ENCODE results near the gene VEPH1. TPM values are rescaled to one million over a fixed set of nuclear protein-coding genes. Genes with fewer than 3 reads are reported as not detected.

The VEPH1 gene
- total RNA-seq, 1 experiment from 2014 or later, result 27.3 TPM

DNA sequence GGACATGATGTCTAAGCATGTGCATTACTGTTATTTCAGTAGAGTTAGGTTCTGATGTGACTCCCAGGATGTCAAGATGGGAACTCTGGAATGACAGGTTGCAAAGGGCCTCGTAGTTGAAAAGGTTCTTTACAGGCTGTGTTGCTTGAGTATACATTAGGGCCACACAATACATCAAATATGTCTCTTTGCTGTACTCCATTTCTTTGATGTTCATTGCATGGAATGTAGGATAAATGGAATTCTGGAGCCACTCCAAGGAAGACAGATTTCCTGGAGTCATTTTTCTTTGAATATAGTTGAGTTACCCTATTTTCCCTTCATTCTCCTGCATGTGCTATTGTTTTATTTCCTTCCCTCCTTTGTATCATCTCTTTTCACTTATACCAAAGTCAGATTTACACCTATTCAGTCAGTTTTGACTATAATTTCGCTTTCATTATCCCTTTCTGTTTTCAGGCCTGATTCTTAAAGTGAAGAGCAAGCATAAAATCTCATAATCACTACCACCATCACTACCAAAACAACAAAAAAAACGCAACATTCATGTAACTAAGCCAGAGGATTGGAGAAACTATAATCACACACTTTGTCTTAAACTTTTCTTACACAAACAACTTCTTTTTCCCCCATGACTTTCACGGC lies 127.8 kb downstream of the VEPH1 start:
- Histone ChIP-seq H3K9me2 (replicated peaks; ENCODE audit: low read length) (no peaks in the 10 kb centered on the region), H4K20me1 (ENCODE audit: low read length) (no peaks in the 10 kb centered on the region), H3K79me2 (ENCODE audit: low read length) (no peaks in the 10 kb centered on the region), H3K9me3 (ENCODE audit: low read length) (no peaks in the 10 kb centered on the region), H3F3A (ENCODE audit: low read length, unreplicated experiment) (no peaks in the 10 kb centered on the region), H3K4me3 (ENCODE audit: low read length) (no peak overlapping the region), H3K27me3 (ENCODE audit: low read length) (no peaks in the 10 kb centered on the region), H3K4me1 (ENCODE audit: insufficient read depth, low read length) (no peaks in the 10 kb centered on the region), H3K27ac (ENCODE audit: low read length) (no peak overlapping the region), H2AFZ (ENCODE audit: low read length) (no peak overlapping the region), H3K4me2 (ENCODE audit: low read length) (no peak overlapping the region), H3K36me3 (ENCODE audit: low read depth, low read length) (no peaks in the 10 kb centered on the region), H3K9ac (ENCODE audit: low read length) (no peak overlapping the region)
- TF ChIP-seq EZH2 (IDR thresholded peaks at IDR 0.05; ENCODE audit: low read length, unreplicated experiment) (no peak), EZH2phosphoT487 (IDR thresholded peaks at IDR 0.05; ENCODE audit: borderline replicate concordance, low read length) (no peak)
- TF ChIP-seq, protein P1, sequence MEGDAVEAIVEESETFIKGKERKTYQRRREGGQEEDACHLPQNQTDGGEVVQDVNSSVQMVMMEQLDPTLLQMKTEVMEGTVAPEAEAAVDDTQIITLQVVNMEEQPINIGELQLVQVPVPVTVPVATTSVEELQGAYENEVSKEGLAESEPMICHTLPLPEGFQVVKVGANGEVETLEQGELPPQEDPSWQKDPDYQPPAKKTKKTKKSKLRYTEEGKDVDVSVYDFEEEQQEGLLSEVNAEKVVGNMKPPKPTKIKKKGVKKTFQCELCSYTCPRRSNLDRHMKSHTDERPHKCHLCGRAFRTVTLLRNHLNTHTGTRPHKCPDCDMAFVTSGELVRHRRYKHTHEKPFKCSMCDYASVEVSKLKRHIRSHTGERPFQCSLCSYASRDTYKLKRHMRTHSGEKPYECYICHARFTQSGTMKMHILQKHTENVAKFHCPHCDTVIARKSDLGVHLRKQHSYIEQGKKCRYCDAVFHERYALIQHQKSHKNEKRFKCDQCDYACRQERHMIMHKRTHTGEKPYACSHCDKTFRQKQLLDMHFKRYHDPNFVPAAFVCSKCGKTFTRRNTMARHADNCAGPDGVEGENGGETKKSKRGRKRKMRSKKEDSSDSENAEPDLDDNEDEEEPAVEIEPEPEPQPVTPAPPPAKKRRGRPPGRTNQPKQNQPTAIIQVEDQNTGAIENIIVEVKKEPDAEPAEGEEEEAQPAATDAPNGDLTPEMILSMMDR (conservative IDR thresholded peaks at IDR 0.05; ENCODE audit: low read depth, low read length), result no peak
- ChIA-PET POLR2A (ENCODE audit: unreplicated experiment) (no interaction called here), CTCF (no interaction called here)
- ATAC-seq, result no peak
- BruUV-seq (replicated peaks), result no TSS peak
- no peak for DNase-seq
- intact Hi-C loops (cut with micrococcal nuclease), result no loop called here

DNA sequence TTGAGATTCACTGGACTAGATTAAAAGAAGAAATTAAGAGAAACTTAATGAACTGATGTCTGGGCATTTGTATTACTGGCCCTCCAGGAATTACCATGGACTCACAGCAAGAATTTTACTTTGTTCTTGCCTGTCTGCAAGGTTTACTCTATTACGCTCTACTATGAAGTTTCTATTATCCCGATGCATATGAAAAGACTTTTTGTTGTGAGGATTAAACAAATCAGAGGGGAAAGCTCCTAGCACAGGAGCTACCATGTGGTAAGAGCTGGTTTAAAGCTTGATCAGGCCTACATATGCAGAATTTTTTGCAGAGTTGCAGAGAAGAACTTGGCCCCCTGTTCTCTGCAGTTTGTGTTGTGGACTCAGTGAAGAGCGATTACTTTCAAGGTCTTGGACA lies 128.3 kb downstream of the VEPH1 start:
- DNase-seq (no peak), ATAC-seq (no peak)
- no peaks in the 10 kb centered on the region for H3F3A ChIP-seq (ENCODE audit: low read length, unreplicated experiment)
- H3K27me3 ChIP-seq (ENCODE audit: low read length), result no peaks in the 10 kb centered on the region
- TF ChIP-seq, protein P1 (conservative IDR thresholded peaks at IDR 0.05; ENCODE audit: low read depth, low read length), result no peak
- TF ChIP-seq EZH2 (IDR thresholded peaks at IDR 0.05; ENCODE audit: low read length, unreplicated experiment) (no peak), EZH2phosphoT487 (IDR thresholded peaks at IDR 0.05; ENCODE audit: borderline replicate concordance, low read length) (no peak)
- ChIA-PET POLR2A (ENCODE audit: unreplicated experiment) (no interaction called here), CTCF (no interaction called here)
- no peak overlapping the region for H3K9ac ChIP-seq (ENCODE audit: low read length)
- H3K79me2 ChIP-seq (ENCODE audit: low read length), result no peaks in the 10 kb centered on the region
- intact Hi-C loops (cut with micrococcal nuclease), result no loop called here
- no peaks in the 10 kb centered on the region for H3K4me1 ChIP-seq (ENCODE audit: insufficient read depth, low read length)
- no peaks in the 10 kb centered on the region for H4K20me1 ChIP-seq (ENCODE audit: low read length)
- no peaks in the 10 kb centered on the region for H3K36me3 ChIP-seq (ENCODE audit: low read depth, low read length)
- H3K27ac ChIP-seq (ENCODE audit: low read length), result no peak overlapping the region
- no peak overlapping the region for H3K4me2 ChIP-seq (ENCODE audit: low read length)
- H3K4me3 ChIP-seq (ENCODE audit: low read length), result no peak overlapping the region
- H3K9me3 ChIP-seq (ENCODE audit: low read length), result no peaks in the 10 kb centered on the region
- BruUV-seq (replicated peaks), result no TSS peak
- H3K9me2 ChIP-seq (replicated peaks; ENCODE audit: low read length), result no peaks in the 10 kb centered on the region
- H2AFZ ChIP-seq (ENCODE audit: low read length), result no peak overlapping the region

DNA sequence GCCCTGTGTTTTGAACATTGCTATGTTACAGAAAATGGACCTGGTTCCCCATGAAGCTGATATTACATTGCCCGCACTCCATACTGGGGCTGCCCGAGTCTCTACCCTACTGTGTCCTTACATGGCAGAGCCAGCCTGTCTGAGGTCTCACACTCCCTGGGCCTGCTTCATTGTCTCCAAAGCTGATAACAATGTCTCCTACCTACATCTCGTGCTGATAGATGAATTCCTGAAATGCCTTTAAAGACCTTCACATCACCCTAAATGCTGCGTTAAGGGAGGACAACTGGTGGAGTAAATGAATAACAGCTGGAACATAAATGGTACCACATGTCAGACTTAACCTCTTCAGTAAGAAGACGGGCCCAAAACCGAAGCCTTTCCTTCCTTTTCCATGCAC lies 129.4 kb downstream of the VEPH1 start:
- no peak overlapping the region for H3K4me3 ChIP-seq (ENCODE audit: low read length)
- no peak overlapping the region for H2AFZ ChIP-seq (ENCODE audit: low read length)
- no peak overlapping the region for H3K27ac ChIP-seq (ENCODE audit: low read length)
- no peaks in the 10 kb centered on the region for H3K79me2 ChIP-seq (ENCODE audit: low read length)
- H3K36me3 ChIP-seq (ENCODE audit: low read depth, low read length), result no peaks in the 10 kb centered on the region
- no peaks in the 10 kb centered on the region for H3K27me3 ChIP-seq (ENCODE audit: low read length)
- H3K4me1 ChIP-seq (ENCODE audit: insufficient read depth, low read length), result no peaks in the 10 kb centered on the region
- no peaks in the 10 kb centered on the region for H3K9me2 ChIP-seq (replicated peaks; ENCODE audit: low read length)
- ChIA-PET CTCF (no interaction called here), POLR2A (ENCODE audit: unreplicated experiment) (no interaction called here)
- no TSS peak for BruUV-seq (replicated peaks)
- no peak overlapping the region for H3K4me2 ChIP-seq (ENCODE audit: low read length)
- H3F3A ChIP-seq (ENCODE audit: low read length, unreplicated experiment), result no peaks in the 10 kb centered on the region
- no peaks in the 10 kb centered on the region for H4K20me1 ChIP-seq (ENCODE audit: low read length)
- H3K9ac ChIP-seq (ENCODE audit: low read length), result no peak overlapping the region
- TF ChIP-seq EZH2phosphoT487 (IDR thresholded peaks at IDR 0.05; ENCODE audit: borderline replicate concordance, low read length) (no peak), EZH2 (IDR thresholded peaks at IDR 0.05; ENCODE audit: low read length, unreplicated experiment) (no peak)
- TF ChIP-seq, protein P1 (conservative IDR thresholded peaks at IDR 0.05; ENCODE audit: low read depth, low read length), result no peak
- DNase-seq, result no peak
- no peaks in the 10 kb centered on the region for H3K9me3 ChIP-seq (ENCODE audit: low read length)
- intact Hi-C loops (cut with micrococcal nuclease), result no loop called here
- ATAC-seq, result no peak

Measured in PC-3 (cell line).